HepG2 (cell line): ENCODE data around the gene ASB16. TPM values are rescaled to one million over a fixed set of nuclear protein-coding genes. Genes with fewer than 3 reads are reported as not detected.

Experiments used
- ATAC-seq: fragments of 200-7000 bp; cut with Tn5 transposase; 3 replicates; pipeline ENCODE4 v1.9.1; 2020; ENCODE audit warnings: mild to moderate bottlenecking, moderate library complexity
- BruUV-seq: library from RNA; stranded (reverse); fragments of 400-500 nt; replicated peaks from 2 replicates; lab custom pipeline; 2021; lab: Mats Ljungman, UMichigan
- CTCF ChIA-PET: fragments of 300-600 bp; formaldehyde crosslinking; extraction: SDS; loops from one replicate; lab custom pipeline; 2021; ENCODE audit warnings: low total read pairs, inconsistent platforms, low intra/inter-chr PET ratio; lab: Yijun Ruan, JAX
- POLR2A ChIA-PET: fragments of 350-600 bp; sonication (Branson Sonifier 250); formaldehyde crosslinking; loops from one replicate; lab custom pipeline; 2020; ENCODE audit warnings: antibody characterized with exemption, inconsistent platforms; lab: Yijun Ruan, JAX
- DNase-seq: peaks from one replicate; pipeline ENCODE4 v3.0.0-alpha.2; 2015; ENCODE audit warnings: low spot score
- FAIRE-seq: peaks from 3 replicates; lab custom pipeline; 2011; peaks lifted over from hg19 to GRCh38; lab: Jason Lieb, UNC
- H2AFZ ChIP-seq: one replicate; pipeline ENCODE4 v1.6.1; 2011; ENCODE audit warnings: low read length, inconsistent platforms
- H3K27ac ChIP-seq: fragments of 300-600 bp; 3 replicates; pipeline ENCODE4 v1.8.0; 2011; ENCODE audit warnings: mixed run types, mild to moderate bottlenecking, mixed read lengths, low read length, inconsistent platforms; ENCODE audit not compliant: insufficient read depth; ENCODE audit errors: extremely low read length
- H3K27me3 ChIP-seq, 2 experiments: fragments of 200-600 bp in 1 of 2; 2 replicates in 1 of 2; 3 replicates in 1 of 2; pipeline versions ENCODE4 v1.6.0 to v1.8.0; 2011; ENCODE audit warnings: low read length in 2 of 2, mild to moderate bottlenecking in 2 of 2, moderate library complexity in 2 of 2, inconsistent platforms in 1 of 2; ENCODE audit not compliant: insufficient read depth in 2 of 2, control insufficient read depth in 1 of 2
- H3K36me3 ChIP-seq, 2 experiments: fragments of 200-600 bp in 1 of 2; replicated peaks in 1 of 2; 2 replicates in 1 of 2; 3 replicates in 1 of 2; pipeline versions ENCODE4 v1.5.1 to v1.8.0; 2011; ENCODE audit warnings: low read length in 2 of 2, inconsistent platforms in 1 of 2; ENCODE audit not compliant: insufficient read depth in 2 of 2, control insufficient read depth in 1 of 2
- H3K4me1 ChIP-seq: 2 replicates; pipeline ENCODE4 v1.5.1; 2012; ENCODE audit warnings: low read length, inconsistent platforms; ENCODE audit not compliant: insufficient read depth
- H3K4me2 ChIP-seq: 2 replicates; pipeline ENCODE4 v1.6.0; 2011; ENCODE audit warnings: low read depth, low read length, inconsistent platforms
- H3K4me3 ChIP-seq, 3 experiments: fragments of 200-600 bp in 1 of 3; sonication (generic), shearing (Covaris generic) in 1 of 3; replicated peaks in 1 of 3; 2 replicates each; pipeline ENCODE4 v1.5.1; 2011 to 2016; ENCODE audit warnings: low read length in 3 of 3, inconsistent platforms in 2 of 3, low read depth in 2 of 3, mild to moderate bottlenecking in 2 of 3, control low read depth in 1 of 3, mixed read lengths in 1 of 3; ENCODE audit not compliant: insufficient read depth in 1 of 3
- H3K79me2 ChIP-seq: one replicate; pipeline ENCODE4 v1.6.1; 2011; ENCODE audit warnings: low read length, inconsistent platforms; ENCODE audit not compliant: insufficient read depth
- H3K9ac ChIP-seq: 2 replicates; pipeline ENCODE4 v1.6.0; 2011; ENCODE audit warnings: mild to moderate bottlenecking, low read depth, low read length, inconsistent platforms; ENCODE audit not compliant: insufficient read depth
- H3K9me3 ChIP-seq: 2 replicates; pipeline ENCODE4 v1.5.1; 2012; ENCODE audit warnings: mild to moderate bottlenecking, low read length
- H4K20me1 ChIP-seq: 2 replicates; pipeline ENCODE4 v1.6.0; 2011; ENCODE audit warnings: inconsistent platforms, mild to moderate bottlenecking, low read length, moderate library complexity; ENCODE audit not compliant: insufficient read depth
- ESRRA ChIP-seq: sonication (generic); formaldehyde crosslinking; IDR thresholded peaks from 2 replicates; pipeline ENCODE4 v1.5.1; 2020; ENCODE audit warnings: mild to moderate bottlenecking, low read depth, missing genetic modification reagents
- MAZ ChIP-seq, 2 experiments: sonication (generic) in 1 of 2; formaldehyde crosslinking in 1 of 2; IDR thresholded peaks; 2 replicates each; pipeline versions ENCODE4 v1.5.0 to v1.6.1; 2012 to 2020; ENCODE audit warnings: low read depth in 2 of 2, mild to moderate bottlenecking in 2 of 2, borderline replicate concordance in 1 of 2, improper control_type of control experiment in 1 of 2, low read length in 1 of 2, missing genetic modification reagents in 1 of 2, moderate library complexity in 1 of 2
- TSC22D2 ChIP-seq: sonication (generic); formaldehyde crosslinking; IDR thresholded peaks from 2 replicates; pipeline ENCODE4 v1.5.1; 2020; ENCODE audit warnings: missing genetic modification reagents, mild to moderate bottlenecking, borderline replicate concordance
- ZBTB38 ChIP-seq: sonication (generic); formaldehyde crosslinking; IDR thresholded peaks from 2 replicates; pipeline ENCODE4 v1.5.1; 2020; ENCODE audit warnings: mild to moderate bottlenecking, missing genetic modification reagents
- ZBTB7A ChIP-seq: sonication (generic); formaldehyde crosslinking; IDR thresholded peaks from 2 replicates; pipeline ENCODE4 v1.8.0; 2022; ENCODE audit warnings: mild to moderate bottlenecking, missing genetic modification reagents
- ZNF142 ChIP-seq: sonication (generic); formaldehyde crosslinking; IDR thresholded peaks from 2 replicates; pipeline ENCODE4 v1.4.0; 2020; ENCODE audit warnings: missing genetic modification reagents
- ZNF253 ChIP-seq: sonication (generic); formaldehyde crosslinking; IDR thresholded peaks from 2 replicates; pipeline ENCODE4 v1.8.0; 2022; ENCODE audit warnings: mild to moderate bottlenecking, missing genetic modification reagents, borderline replicate concordance
- ZNF543 ChIP-seq: sonication (generic); formaldehyde crosslinking; IDR thresholded peaks from 2 replicates; pipeline ENCODE4 v1.4.0; 2020; ENCODE audit warnings: mild to moderate bottlenecking, missing genetic modification reagents
- ZNF704 ChIP-seq: sonication (generic); formaldehyde crosslinking; IDR thresholded peaks from 2 replicates; pipeline ENCODE4 v1.8.1; 2023; ENCODE audit warnings: mild to moderate bottlenecking, inconsistent platforms, moderate library complexity, missing genetic modification reagents, borderline replicate concordance
- WGBS: methylation state at CpG from one replicate; pipeline ENCODE4 v1.1.6; 2017; ENCODE audit warnings: low lambda C conversion rate; 5-methylcytosine and 5-hydroxymethylcytosine counted together
- in situ Hi-C: cut with HindIII; loops from 2 replicates; pipeline ENCODE4 v1.10.0; 2017; ENCODE audit warnings: low pct_unique_long_range_greater_than_20kb; ENCODE audit not compliant: extremely low pct_ligation_motif_present
- intact Hi-C: fragments of 100-400 bp; cut with micrococcal nuclease; formaldehyde crosslinking; loops from one replicate; pipeline ENCODE4 v1.10.0; 2022; ENCODE audit not compliant: unreplicated experiment
- polyA plus RNA-seq, 8 experiments: library from polyadenylated mRNA; depleted of rRNA in 3 of 8; stranded (reverse) in 7 of 8; unstranded in 1 of 8; fragments of >200 nt; fragmentation: Illumina TruSeq in 4 of 8; extraction: Trizol in 4 of 8; gene quantifications; 2 replicates each; pipeline versions ENCODE4 v1.2.1 to v1.2.3, GENCODE V29; 2011 to 2016; ENCODE audit warnings: low read depth in 4 of 8, missing spikeins in 1 of 8, mixed read lengths in 1 of 8; ENCODE audit not compliant: insufficient read depth in 1 of 8
- total RNA-seq, 5 experiments: library from RNA; depleted of rRNA; stranded (reverse); fragments of >200 nt; fragmentation: Illumina TruSeq; extraction: Trizol; gene quantifications; 2 replicates each; pipeline ENCODE4 v1.2.3, GENCODE V29; 2016; ENCODE audit warnings: low read depth in 1 of 5

Gene ASB16
- total and polyA plus RNA-seq, 2 of the 13 experiments (the other 11 are each of a cell fraction or from before 2014, with no cell fraction given) = 0.07 TPM; not detected in 1

- TF ChIP-seq TSC22D2 (CRISPR knock-in tag) (no peak), ZBTB38 (CRISPR knock-in tag) (no peak), ESRRA (CRISPR knock-in tag) (no peak), ZBTB7A (no peak)
Measured at GRCh38 chr17:44120851-44121605, 49.5 kb upstream of the ASB16 start (continued).

- peak overlapping the region; percentile 77 to 97 (median 80) for H3K4me3 ChIP-seq
- no peak overlapping the region for H2AFZ ChIP-seq
- no peaks in the 10 kb centered on the region; a peak in 1 of 5 replicates for H3K36me3 ChIP-seq
- in situ Hi-C loops = loop anchor here (5.0 kb wide), 1 partner anchor 40 kb away; no protein-coding TSS in a partner anchor
- peak overlapping the region; percentile 87; the same call in 1 of the 2 replicates for H3K9ac ChIP-seq
- BruUV-seq = TSS peak; percentile 63
- DNase-seq = no peak
- peak overlapping the region; percentile 88 for H3K4me2 ChIP-seq
- no peak for FAIRE-seq
- H3K4me1 ChIP-seq = peaks cover 39% of the 10 kb centered on the region
- ATAC-seq = no peak
- H3K27me3 ChIP-seq = peaks cover 2 to 11% of the 10 kb centered on the region in 2 experiments; a peak in 2 of 5 replicates
- intact Hi-C loops = loop anchor here (5.0 kb wide), 1 partner anchor 45 kb away; no protein-coding TSS in a partner anchor
- H4K20me1 ChIP-seq = peaks cover 32% of the 10 kb centered on the region; the same call in 1 of the 2 replicates
- H3K9me3 ChIP-seq = no peaks in the 10 kb centered on the region
- POLR2A ChIA-PET = interaction anchor here (1.8 to 4.1 kb wide), 7 partner anchors 12 to 108 kb away, joined by 5 to 83 read pairs (median 11); partner anchors contain the start of genes ATXN7L3 and TMEM101
- CTCF ChIA-PET = interaction anchor here (0.7 to 1.3 kb wide), 2 partner anchors 24 to 38 kb away, joined by 3 read pairs; no protein-coding TSS in a partner anchor
- WGBS = 78% methylated on average over 1 of the region's 1 CpG
- no peak overlapping the region for H3K27ac ChIP-seq
- H3K79me2 ChIP-seq = peaks cover 3% of the 10 kb centered on the region
- TF ChIP-seq ZNF142 (CRISPR knock-in tag) (no peak), ZNF253 (CRISPR knock-in tag) (0 out of 2 replicates have a peak, but pooled peaks have one; percentile 43), MAZ (IDR thresholded peaks at IDR 0.05; ENCODE audit: borderline replicate concordance, low read depth, low read length) (no peak), MAZ (CRISPR knock-in tag; IDR thresholded peaks at IDR 0.05; ENCODE audit: low read depth) (0 out of 2 replicates have a peak, but pooled peaks have one; percentile 2), ZNF543 (CRISPR knock-in tag) (0 out of 2 replicates have a peak, but pooled peaks have one; percentile 21), ZNF704 (0 out of 2 replicates have a peak, but pooled peaks have one; percentile 26)
Measured at GRCh38 chr17:44121997-44122815, 48.3 kb upstream of the ASB16 start.
